Left lung (tissue), 10 donors: ENCODE data around the gene NET1. TPM values are rescaled to one million over a fixed set of nuclear protein-coding genes. Genes with fewer than 3 reads are reported as not detected.

Source experiments
- ATAC-seq: fragments of 200-7000 bp; cut with Tn5 transposase; one replicate; pipeline ENCODE4 v1.9.1; 2020; ENCODE audit warnings: moderate library complexity
- DNase-seq, 4 donors: peaks; one replicate each; pipeline ENCODE4 v3.0.0-alpha.2; 2013 to 2020
- H3K27ac ChIP-seq, 2 donors: fragments of 200-600 bp; sonication (generic) in 1 of 2; one replicate each; pipeline versions ENCODE4 v1.5.0 to v1.8.0; 2020 to 2021
- H3K27me3 ChIP-seq, 2 donors: fragments of 200-600 bp; sonication (generic) in 1 of 2; one replicate each; pipeline versions ENCODE4 v1.5.0 to v1.8.0; 2020 to 2021
- H3K36me3 ChIP-seq, 2 donors: fragments of 200-600 bp; sonication (generic) in 1 of 2; one replicate each; pipeline versions ENCODE4 v1.5.0 to v1.8.0; 2020 to 2021
- H3K4me1 ChIP-seq, 2 donors: fragments of 200-600 bp; one replicate each; pipeline ENCODE4 v1.8.0; 2021
- H3K4me3 ChIP-seq, 2 donors: fragments of 200-600 bp; sonication (generic) in 1 of 2; one replicate each; pipeline versions ENCODE4 v1.5.0 to v1.8.0; 2020 to 2021; ENCODE audit warnings: mild to moderate bottlenecking in 1 of 2
- H3K9me3 ChIP-seq, 2 donors: fragments of 200-600 bp; sonication (generic) in 1 of 2; one replicate each; pipeline versions ENCODE4 v1.5.0 to v1.8.0; 2020 to 2021
- intact Hi-C, 2 donors: fragments of 100-400 bp; cut with DNase I; formaldehyde crosslinking; loops; one replicate each; pipeline versions ENCODE4 v1.11.2 to v1.14.2; 2022
- polyA plus RNA-seq, 6 donors: library from polyadenylated mRNA; unstranded; fragments of 120-200 nt; gene quantifications; one replicate each; pipeline ENCODE4 v1.2.1, GENCODE V29; 2013; ENCODE audit not compliant: insufficient read length in 6 of 6
- total RNA-seq, 2 donors: library from RNA; stranded (reverse); fragmentation: NEBNext Ultra II Directional; extraction: Animal tissue kit (Norgen Biotek cat#: 25700); gene quantifications; one replicate each; pipeline ENCODE4 v1.2.1, GENCODE V29; 2021
- TF ChIP-seq, protein P1 (sequence below), 2 donors: fragments of 200-600 bp; sonication (generic) in 1 of 2; IDR thresholded peaks; one replicate each; pipeline versions ENCODE4 v1.5.0 to v1.8.0; 2021; ENCODE audit warnings: antibody characterized with exemption in 2 of 2
- donor health status: DM: no; HTN: yes; CAD: no.
- donor health status: DM: no; HTN: no; CAD: no.

The NET1 gene
- total and polyA plus RNA-seq, 8 donors, result 36.3 to 221 (median 154) TPM

DNA sequence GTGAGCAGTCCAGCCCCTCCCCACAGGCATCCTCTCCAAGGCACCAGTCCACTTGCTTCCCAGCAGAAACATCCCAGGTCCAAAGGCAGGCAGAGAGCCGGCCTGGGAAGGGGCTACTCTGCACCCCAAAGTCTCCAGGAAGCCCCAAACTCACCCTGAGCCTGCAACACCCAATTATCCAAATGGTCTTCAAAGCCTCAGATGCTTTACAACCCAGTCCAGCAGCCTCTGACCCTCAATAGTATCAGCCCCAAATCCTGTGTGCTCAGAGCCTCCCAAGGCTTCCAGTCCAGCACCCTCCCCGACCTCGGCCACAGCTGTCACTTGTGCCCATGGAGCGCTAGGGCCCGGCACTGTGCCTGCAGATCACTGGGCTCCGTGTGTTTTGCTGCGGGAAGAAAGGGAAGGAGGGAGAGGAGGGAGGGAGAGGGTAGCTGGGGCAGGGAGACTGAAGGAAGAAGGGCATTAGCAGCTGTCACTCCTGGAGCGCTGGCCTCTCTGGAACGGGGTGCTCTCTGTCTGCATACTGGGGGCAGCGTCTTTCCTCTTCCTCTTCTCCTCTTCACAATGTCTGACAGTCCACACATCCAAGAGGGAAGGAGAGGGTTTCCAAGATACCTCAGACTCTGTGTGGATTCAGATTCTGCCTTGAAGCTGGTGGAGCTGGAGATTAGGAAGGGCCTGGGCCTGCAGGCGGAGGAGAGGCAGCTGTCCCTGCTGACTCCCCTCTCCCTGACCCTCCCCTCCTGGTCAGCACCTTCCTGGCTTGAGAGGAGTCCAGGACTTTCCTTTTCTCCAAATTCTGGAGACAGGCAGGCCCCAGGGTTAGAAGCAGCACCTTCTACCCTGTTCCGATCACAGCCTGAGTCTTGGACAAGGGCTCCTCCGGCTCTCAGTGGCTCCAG, 73.8 kb downstream of the NET1 start:
- ATAC-seq, result no peak
- H3K27ac ChIP-seq, result no peak overlapping the region

DNA sequence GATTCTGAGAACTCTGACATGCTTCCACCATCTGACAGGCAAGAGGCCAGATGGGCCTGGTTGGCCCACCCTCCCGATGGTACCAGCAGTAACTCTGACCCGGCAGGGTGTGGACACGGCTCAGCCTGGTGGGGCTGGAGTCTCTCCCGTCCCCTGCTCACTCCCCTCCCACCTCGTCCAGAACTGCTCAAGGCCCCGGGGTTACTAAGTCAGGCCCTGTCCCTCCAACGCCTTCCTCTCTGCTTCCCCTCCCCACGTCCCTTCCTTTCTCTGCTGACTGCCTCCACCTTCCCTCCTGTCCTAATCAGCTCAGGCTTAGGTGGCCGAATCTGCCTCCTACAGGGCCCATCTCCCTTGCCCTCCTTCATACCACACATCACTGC, 74.5 kb downstream of the NET1 start:
- Histone ChIP-seq H3K36me3 (no peaks in the 10 kb centered on the region), H3K9me3 (peaks cover 0 to under 1% of the 10 kb centered on the region in 2 donors), H3K27ac (no peak overlapping the region), H3K27me3 (no peaks in the 10 kb centered on the region), H3K4me1 (no peaks in the 10 kb centered on the region), H3K4me3 (no peak overlapping the region)
- no peak for ATAC-seq
- peak in 1 of 4 donors; percentile 38 for DNase-seq
- intact Hi-C loops, result no loop called here
- TF ChIP-seq, protein P1, sequence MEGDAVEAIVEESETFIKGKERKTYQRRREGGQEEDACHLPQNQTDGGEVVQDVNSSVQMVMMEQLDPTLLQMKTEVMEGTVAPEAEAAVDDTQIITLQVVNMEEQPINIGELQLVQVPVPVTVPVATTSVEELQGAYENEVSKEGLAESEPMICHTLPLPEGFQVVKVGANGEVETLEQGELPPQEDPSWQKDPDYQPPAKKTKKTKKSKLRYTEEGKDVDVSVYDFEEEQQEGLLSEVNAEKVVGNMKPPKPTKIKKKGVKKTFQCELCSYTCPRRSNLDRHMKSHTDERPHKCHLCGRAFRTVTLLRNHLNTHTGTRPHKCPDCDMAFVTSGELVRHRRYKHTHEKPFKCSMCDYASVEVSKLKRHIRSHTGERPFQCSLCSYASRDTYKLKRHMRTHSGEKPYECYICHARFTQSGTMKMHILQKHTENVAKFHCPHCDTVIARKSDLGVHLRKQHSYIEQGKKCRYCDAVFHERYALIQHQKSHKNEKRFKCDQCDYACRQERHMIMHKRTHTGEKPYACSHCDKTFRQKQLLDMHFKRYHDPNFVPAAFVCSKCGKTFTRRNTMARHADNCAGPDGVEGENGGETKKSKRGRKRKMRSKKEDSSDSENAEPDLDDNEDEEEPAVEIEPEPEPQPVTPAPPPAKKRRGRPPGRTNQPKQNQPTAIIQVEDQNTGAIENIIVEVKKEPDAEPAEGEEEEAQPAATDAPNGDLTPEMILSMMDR (IDR thresholded peaks at IDR 0.05), result no peak

More for the DNA sequence above, 73.8 kb downstream of the NET1 start:
- Histone ChIP-seq H3K4me3 (no peak overlapping the region), H3K36me3 (no peaks in the 10 kb centered on the region), H3K27me3 (no peaks in the 10 kb centered on the region), H3K4me1 (no peaks in the 10 kb centered on the region), H3K9me3 (no peaks in the 10 kb centered on the region)
- TF ChIP-seq, protein P1 (IDR thresholded peaks at IDR 0.05), result no peak
- peak in 1 of 4 donors; percentile 31 for DNase-seq
- intact Hi-C loops, result no loop called here

DNA sequence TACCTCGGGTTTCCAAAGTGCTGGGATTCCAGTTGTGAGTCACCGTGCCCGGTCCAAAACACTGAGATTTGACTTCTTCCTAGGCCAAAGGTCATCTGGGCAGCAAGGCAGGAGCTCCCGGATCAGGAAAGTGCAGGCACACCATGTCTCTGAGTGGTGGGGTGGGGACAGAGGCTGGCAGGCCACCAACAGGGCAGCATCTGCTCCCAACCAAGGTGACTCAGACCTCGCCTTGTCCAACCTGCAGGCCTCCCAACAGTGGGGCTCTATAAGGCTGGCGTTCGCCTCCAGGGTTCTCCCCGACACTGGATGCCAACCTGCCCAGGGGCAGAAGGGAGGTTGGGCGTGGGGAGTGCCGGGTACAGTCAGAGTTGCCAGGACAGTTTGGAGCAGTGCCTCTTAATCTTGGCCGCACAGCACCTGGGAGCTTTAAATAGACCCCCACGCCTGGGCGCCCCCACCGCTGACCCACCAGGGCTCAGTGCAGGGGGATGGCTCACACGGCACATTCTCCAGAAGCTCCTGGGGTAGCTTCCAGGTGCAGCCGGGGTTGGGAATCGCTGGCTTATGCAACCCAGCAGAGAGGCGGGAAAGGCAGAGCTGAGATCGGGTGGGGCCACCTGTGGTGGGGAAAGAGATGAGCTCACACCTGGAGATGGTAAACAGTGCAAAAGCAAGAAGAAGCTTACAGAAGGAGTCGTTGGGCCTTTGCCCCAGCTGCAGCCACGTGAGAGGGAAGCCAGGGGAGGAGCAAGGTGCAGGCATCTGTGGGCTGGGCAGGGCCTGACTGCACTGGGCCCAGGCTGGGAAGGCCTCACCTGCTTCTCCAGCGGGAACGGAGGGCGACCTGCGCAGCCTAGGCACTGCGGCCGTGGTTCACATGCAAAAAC, 76.2 kb downstream of the NET1 start:
- TF ChIP-seq, protein P1 (IDR thresholded peaks at IDR 0.05), result no peak
- no peak overlapping the region for H3K4me3 ChIP-seq
- H3K36me3 ChIP-seq, result no peaks in the 10 kb centered on the region
- no peak overlapping the region for H3K27ac ChIP-seq
- no peaks in the 10 kb centered on the region for H3K27me3 ChIP-seq
- no peaks in the 10 kb centered on the region for H3K4me1 ChIP-seq
- ATAC-seq (peak; percentile 51), DNase-seq (peak in 1 of 4 donors; percentile 67)
- peaks cover 0 to 10% of the 10 kb centered on the region in 2 donors for H3K9me3 ChIP-seq
- intact Hi-C loops, result no loop called here

DNA sequence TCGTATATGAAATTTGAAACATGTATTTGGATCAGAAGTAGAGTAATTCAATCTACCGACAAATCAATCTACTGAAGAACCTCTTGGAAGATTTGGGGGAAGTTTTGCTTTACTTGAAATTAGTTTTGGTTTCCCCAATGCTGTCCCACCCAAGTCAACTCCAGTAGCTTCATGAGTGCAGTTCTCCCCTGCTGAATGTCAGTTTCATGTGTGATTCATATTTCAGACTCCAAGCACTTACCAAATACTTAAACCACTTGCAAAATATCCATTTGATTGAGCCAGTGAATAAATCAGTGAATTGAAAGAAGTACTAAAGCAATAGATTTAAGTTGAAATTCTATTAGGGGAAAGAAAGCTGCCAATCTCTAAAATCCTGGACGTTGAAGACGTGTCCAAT, 77.7 kb downstream of the NET1 start:
- H3K4me3 ChIP-seq, result no peak overlapping the region
- TF ChIP-seq, protein P1 (IDR thresholded peaks at IDR 0.05), result no peak
- no peaks in the 10 kb centered on the region for H3K36me3 ChIP-seq
- H3K27ac ChIP-seq, result no peak overlapping the region
- DNase-seq (no peak), ATAC-seq (no peak)
- no peaks in the 10 kb centered on the region for H3K27me3 ChIP-seq
- intact Hi-C loops, result no loop called here
- no peaks in the 10 kb centered on the region for H3K4me1 ChIP-seq
- peaks cover 0 to 10% of the 10 kb centered on the region in 2 donors for H3K9me3 ChIP-seq
